Panc1 (cell line): ENCODE data around the gene RICTOR.

Source experiments
- CTCF ChIP-seq: fragments of 450-650 bp; IDR thresholded peaks from 2 replicates; pipeline ENCODE4 v1.5.1; 2017; ENCODE audit warnings: mild to moderate bottlenecking
- POLR2AphosphoS5 ChIP-seq: IDR thresholded peaks from 2 replicates; pipeline ENCODE4 v1.6.1; 2012; ENCODE audit warnings: mild to moderate bottlenecking, low read depth, low read length, moderate library complexity
- SIN3A ChIP-seq: IDR thresholded peaks from 2 replicates; pipeline ENCODE4 v1.6.1; 2012; ENCODE audit warnings: low read depth, mild to moderate bottlenecking, low read length, moderate library complexity, borderline replicate concordance; ENCODE audit not compliant: insufficient read depth
- TF ChIP-seq, protein P1 (sequence below), 2 experiments: IDR thresholded peaks; 2 replicates each; pipeline ENCODE4 v1.6.1; 2011 to 2012; ENCODE audit warnings: low read depth in 2 of 2, control low read depth in 1 of 2, low read length in 1 of 2, mild to moderate bottlenecking in 1 of 2, moderate library complexity in 1 of 2; ENCODE audit not compliant: insufficient read depth in 1 of 2

DNA sequence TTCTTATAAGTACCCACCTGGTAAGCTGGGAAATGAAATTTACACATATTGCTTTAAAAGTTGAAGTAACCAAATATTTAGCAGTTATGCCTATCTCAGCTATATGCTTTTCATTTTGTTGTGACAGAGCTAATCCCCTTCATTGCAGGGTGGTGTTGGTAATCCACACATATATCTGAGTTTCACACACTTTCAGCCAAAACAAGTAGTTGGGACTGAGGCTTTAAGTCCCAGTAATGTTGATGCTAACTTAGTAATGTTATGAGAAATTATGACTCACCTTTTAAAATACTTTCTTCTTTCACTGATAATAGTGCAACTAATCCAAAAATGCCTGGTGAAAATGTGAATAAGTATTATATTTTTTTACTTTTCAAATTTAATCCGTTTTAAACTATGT is 19.2 kb upstream of the RICTOR start:
- TF ChIP-seq SIN3A (no peak), CTCF (no peak), POLR2AphosphoS5 (no peak)
- TF ChIP-seq, protein P1, sequence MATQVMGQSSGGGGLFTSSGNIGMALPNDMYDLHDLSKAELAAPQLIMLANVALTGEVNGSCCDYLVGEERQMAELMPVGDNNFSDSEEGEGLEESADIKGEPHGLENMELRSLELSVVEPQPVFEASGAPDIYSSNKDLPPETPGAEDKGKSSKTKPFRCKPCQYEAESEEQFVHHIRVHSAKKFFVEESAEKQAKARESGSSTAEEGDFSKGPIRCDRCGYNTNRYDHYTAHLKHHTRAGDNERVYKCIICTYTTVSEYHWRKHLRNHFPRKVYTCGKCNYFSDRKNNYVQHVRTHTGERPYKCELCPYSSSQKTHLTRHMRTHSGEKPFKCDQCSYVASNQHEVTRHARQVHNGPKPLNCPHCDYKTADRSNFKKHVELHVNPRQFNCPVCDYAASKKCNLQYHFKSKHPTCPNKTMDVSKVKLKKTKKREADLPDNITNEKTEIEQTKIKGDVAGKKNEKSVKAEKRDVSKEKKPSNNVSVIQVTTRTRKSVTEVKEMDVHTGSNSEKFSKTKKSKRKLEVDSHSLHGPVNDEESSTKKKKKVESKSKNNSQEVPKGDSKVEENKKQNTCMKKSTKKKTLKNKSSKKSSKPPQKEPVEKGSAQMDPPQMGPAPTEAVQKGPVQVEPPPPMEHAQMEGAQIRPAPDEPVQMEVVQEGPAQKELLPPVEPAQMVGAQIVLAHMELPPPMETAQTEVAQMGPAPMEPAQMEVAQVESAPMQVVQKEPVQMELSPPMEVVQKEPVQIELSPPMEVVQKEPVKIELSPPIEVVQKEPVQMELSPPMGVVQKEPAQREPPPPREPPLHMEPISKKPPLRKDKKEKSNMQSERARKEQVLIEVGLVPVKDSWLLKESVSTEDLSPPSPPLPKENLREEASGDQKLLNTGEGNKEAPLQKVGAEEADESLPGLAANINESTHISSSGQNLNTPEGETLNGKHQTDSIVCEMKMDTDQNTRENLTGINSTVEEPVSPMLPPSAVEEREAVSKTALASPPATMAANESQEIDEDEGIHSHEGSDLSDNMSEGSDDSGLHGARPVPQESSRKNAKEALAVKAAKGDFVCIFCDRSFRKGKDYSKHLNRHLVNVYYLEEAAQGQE (IDR thresholded peaks at IDR 0.05; ENCODE audit: insufficient read depth in 1 of 2, low read depth in 2 of 2, low read length in 1 of 2) = no peak
